PFSK-1 (cell line): ENCODE data around the gene PCDHGB7.

Source experiments
- POLR2AphosphoS5 ChIP-seq: IDR thresholded peaks from 2 replicates; pipeline ENCODE4 v1.6.1; 2012; ENCODE audit warnings: low read depth, mild to moderate bottlenecking, control low read depth, low read length, moderate library complexity
- REST ChIP-seq, 2 experiments: IDR thresholded peaks; 2 replicates each; pipeline versions ENCODE4 v1.6.1 to v1.8.0; 2011 to 2012; ENCODE audit warnings: low read depth in 2 of 2, low read length in 2 of 2, control low read depth in 1 of 2, inconsistent platforms in 1 of 2, mild to moderate bottlenecking in 1 of 2, moderate library complexity in 1 of 2; ENCODE audit not compliant: insufficient read depth in 1 of 2
- SIN3A ChIP-seq: IDR thresholded peaks from 2 replicates; pipeline ENCODE4 v1.6.1; 2012; ENCODE audit warnings: mild to moderate bottlenecking, low read length, moderate library complexity, borderline replicate concordance; ENCODE audit not compliant: insufficient read depth

- TF ChIP-seq POLR2AphosphoS5, result no peak
- TF ChIP-seq REST (IDR thresholded peaks at IDR 0.05; ENCODE audit: insufficient read depth in 1 of 2, low read depth in 2 of 2, low read length in 2 of 2), result no peak
- TF ChIP-seq SIN3A, result no peak
Measured at GRCh38 chr5:141439411-141440141, 22.1 kb downstream of the PCDHGB7 start.
